Large intestine (tissue), 3 donors: ENCODE measurements around the gene CFAP221. TPM values are rescaled to one million over a fixed set of nuclear protein-coding genes. Genes with fewer than 3 reads are reported as not detected.

Experiments used
- DNase-seq, 2 donors: peaks; one replicate each; pipeline versions ENCODE4 v3.0.0 to v3.0.0-alpha.2; 2013
- H3K27ac ChIP-seq: one replicate; pipeline ENCODE4 v1.5.1; 2013; ENCODE audit warnings: low read length
- H3K27me3 ChIP-seq: 2 replicates; pipeline ENCODE4 v1.6.1; 2013; ENCODE audit warnings: low read length; ENCODE audit not compliant: control insufficient read depth, insufficient read depth
- H3K36me3 ChIP-seq: 2 replicates; pipeline ENCODE4 v1.6.1; 2013; ENCODE audit warnings: low read length; ENCODE audit not compliant: control insufficient read depth, insufficient read depth
- H3K4me1 ChIP-seq: one replicate; pipeline ENCODE4 v1.6.1; 2013; ENCODE audit warnings: low read length; ENCODE audit not compliant: control insufficient read depth, insufficient read depth
- H3K4me3 ChIP-seq: one replicate; pipeline ENCODE4 v1.5.1; 2013; ENCODE audit warnings: low read length
- H3K9me3 ChIP-seq: one replicate; pipeline ENCODE4 v1.6.1; 2013; ENCODE audit warnings: mild to moderate bottlenecking, low read depth, low read length, moderate library complexity; ENCODE audit not compliant: control insufficient read depth
- WGBS: methylation state at CpG from one replicate; pipeline ENCODE4 v1.1.5; 2013; ENCODE audit warnings: low lambda C conversion rate; ENCODE audit not compliant: insufficient coverage; 5-methylcytosine and 5-hydroxymethylcytosine counted together
- polyA plus RNA-seq: library from polyadenylated mRNA; unstranded; fragments of 120-200 nt; gene quantifications from one replicate; pipeline ENCODE4 v1.2.1, GENCODE V29; 2013

The CFAP221 gene
- polyA plus RNA-seq, 1 donor, result 28.5 TPM

- Histone ChIP-seq H3K4me3 (no peak overlapping the region), H3K9me3 (no peaks in the 10 kb centered on the region), H3K27me3 (peaks cover 10% of the 10 kb centered on the region), H3K27ac (no peak overlapping the region), H3K36me3 (peaks cover 24% of the 10 kb centered on the region), H3K4me1 (peaks cover 25% of the 10 kb centered on the region)
- DNase-seq, result no peak
- no CpG with 5 or more reads among the region's 10 CpGs for WGBS
Measured at GRCh38 chr2:119519057-119519408, 25.2 kb upstream of the CFAP221 start.

GRCh38 chr2:119520696-119521432, 23.4 kb upstream of the CFAP221 start:
- H3K36me3 ChIP-seq, result peaks cover 12% of the 10 kb centered on the region
- WGBS, result no CpG with 5 or more reads among the region's 3 CpGs
- peaks cover 10% of the 10 kb centered on the region for H3K27me3 ChIP-seq
- no peak overlapping the region for H3K4me3 ChIP-seq
- H3K27ac ChIP-seq, result peak overlapping the region; percentile 90
- DNase-seq, result peak in 1 of 2 donors; percentile 65
- H3K4me1 ChIP-seq, result peaks cover 33% of the 10 kb centered on the region
- no peaks in the 10 kb centered on the region for H3K9me3 ChIP-seq

GRCh38 chr2:119521433-119522050, 22.7 kb upstream of the CFAP221 start:
- H3K36me3 ChIP-seq, result peaks cover 12% of the 10 kb centered on the region
- H3K27me3 ChIP-seq, result peaks cover 10% of the 10 kb centered on the region
- H3K27ac ChIP-seq, result peak overlapping the region; percentile 90
- DNase-seq, result no peak
- H3K9me3 ChIP-seq, result no peaks in the 10 kb centered on the region
- no CpG with 5 or more reads among the region's 11 CpGs for WGBS
- no peak overlapping the region for H3K4me3 ChIP-seq
- H3K4me1 ChIP-seq, result peaks cover 40% of the 10 kb centered on the region

- no CpG with 5 or more reads among the region's 6 CpGs for WGBS
- peaks cover 10% of the 10 kb centered on the region for H3K27me3 ChIP-seq
- H3K36me3 ChIP-seq, result peaks cover 12% of the 10 kb centered on the region
- peak overlapping the region; percentile 60 for H3K4me3 ChIP-seq
- H3K4me1 ChIP-seq, result peaks cover 50% of the 10 kb centered on the region
- peak in 1 of 2 donors; percentile 75 for DNase-seq
- H3K27ac ChIP-seq, result peak overlapping the region; percentile 90
- no peaks in the 10 kb centered on the region for H3K9me3 ChIP-seq
Measured at GRCh38 chr2:119522671-119523070, 21.6 kb upstream of the CFAP221 start.

GRCh38 chr2:119523383-119523951, 20.8 kb upstream of the CFAP221 start:
- Histone ChIP-seq H3K27me3 (peaks cover 10% of the 10 kb centered on the region), H3K4me3 (peak overlapping the region; percentile 60), H3K9me3 (no peaks in the 10 kb centered on the region), H3K36me3 (peaks cover 6% of the 10 kb centered on the region), H3K27ac (peak overlapping the region; percentile 90), H3K4me1 (peaks cover 50% of the 10 kb centered on the region)
- WGBS, result 0% methylated on average over 1 of the region's 21 CpGs
- peak in 1 of 2 donors; percentile 43 for DNase-seq

GRCh38 chr2:119523952-119524694, 20.1 kb upstream of the CFAP221 start, which contains the start of gene SCTR:
SCTR (minus strand) TSS chr2:119524483; CDS start chr2:119524226, 257 bp downstream.
- peak within 1 kb of the TSS; percentile 90 for H3K27ac ChIP-seq
- peaks cover 10% of the 10 kb centered on the region for H3K27me3 ChIP-seq
- no CpG with 5 or more reads among the region's 74 CpGs for WGBS
- DNase-seq, result peak in 1 of 2 donors; percentile 71
- H3K9me3 ChIP-seq, result no peaks in the 10 kb centered on the region
- H3K4me3 ChIP-seq, result peak within 1 kb of the TSS; percentile 60
- H3K36me3 ChIP-seq, result peaks cover 2% of the 10 kb centered on the region
- peaks cover 50% of the 10 kb centered on the region for H3K4me1 ChIP-seq

GRCh38 chr2:119525614-119526013, 18.6 kb upstream of the CFAP221 start:
- Histone ChIP-seq H3K27me3 (peaks cover 10% of the 10 kb centered on the region), H3K36me3 (no peaks in the 10 kb centered on the region), H3K4me3 (no peak overlapping the region), H3K27ac (peak overlapping the region; percentile 77), H3K4me1 (peaks cover 41% of the 10 kb centered on the region), H3K9me3 (no peaks in the 10 kb centered on the region)
- no CpG with 5 or more reads among the region's 4 CpGs for WGBS
- DNase-seq, result no peak

- WGBS, result no CpG with 5 or more reads among the region's 2 CpGs
- peak overlapping the region; percentile 77 for H3K27ac ChIP-seq
- DNase-seq, result peak; percentile 43 to 81
- H3K4me3 ChIP-seq, result no peak overlapping the region
- H3K4me1 ChIP-seq, result peaks cover 29% of the 10 kb centered on the region
- no peaks in the 10 kb centered on the region for H3K36me3 ChIP-seq
- H3K27me3 ChIP-seq, result peaks cover 4% of the 10 kb centered on the region
- peaks cover 4% of the 10 kb centered on the region for H3K9me3 ChIP-seq
Measured at GRCh38 chr2:119527999-119528398, 16.2 kb upstream of the CFAP221 start.

- Histone ChIP-seq H3K27ac (no peak overlapping the region), H3K9me3 (peaks cover 9% of the 10 kb centered on the region), H3K4me1 (peaks cover 25% of the 10 kb centered on the region), H3K36me3 (no peaks in the 10 kb centered on the region), H3K4me3 (no peak overlapping the region), H3K27me3 (no peaks in the 10 kb centered on the region)
- WGBS, result 80% methylated on average over 1 of the region's 3 CpGs
- no peak for DNase-seq
Measured at GRCh38 chr2:119531292-119531691, 13.0 kb upstream of the CFAP221 start.

GRCh38 chr2:119533560-119533959, 10.7 kb upstream of the CFAP221 start:
- H3K4me1 ChIP-seq, result peaks cover 23% of the 10 kb centered on the region
- H3K27ac ChIP-seq, result no peak overlapping the region
- H3K27me3 ChIP-seq, result no peaks in the 10 kb centered on the region
- no peaks in the 10 kb centered on the region for H3K36me3 ChIP-seq
- no peak overlapping the region for H3K4me3 ChIP-seq
- DNase-seq, result no peak
- 100% methylated on average over 1 of the region's 1 CpG for WGBS
- H3K9me3 ChIP-seq, result peaks cover 9% of the 10 kb centered on the region
